GM19043 (cell line): Measurements from ENCODE around the gene COLGALT1.
"Not testable (repeated sequence)": the region's sequence is repeated elsewhere in the genome, so short reads cannot be mapped to it uniquely, and the experiment has no call there.

ENCODE experiments used
- ATAC-seq: cut with Tn5 transposase; IDR thresholded peaks from one replicate; pipeline ENCODE4 v1.9.1; 2021; ENCODE audit warnings: low read depth; ENCODE audit not compliant: unreplicated experiment

The COLGALT1 gene

GRCh38 chr19:17590866-17591265 lies 35.4 kb downstream of the COLGALT1 start:
- no peak for ATAC-seq

GRCh38 chr19:17594296-17594695 lies 38.8 kb downstream of the COLGALT1 start:
- ATAC-seq: not testable (repeated sequence)

- ATAC-seq: not testable (repeated sequence)
Measured at GRCh38 chr19:17598063-17598462, 42.6 kb downstream of the COLGALT1 start.

- no peak for ATAC-seq
Measured at GRCh38 chr19:17598953-17599352, 43.5 kb downstream of the COLGALT1 start.

- no peak for ATAC-seq
Measured at GRCh38 chr19:17599780-17600179, 44.3 kb downstream of the COLGALT1 start.

- ATAC-seq: no peak
Measured at GRCh38 chr19:17601683-17602082, 46.2 kb downstream of the COLGALT1 start.

- no peak for ATAC-seq
Measured at GRCh38 chr19:17602217-17602616, 46.8 kb downstream of the COLGALT1 start.

GRCh38 chr19:17602872-17603510 lies 47.5 kb downstream of the COLGALT1 start:
- no peak for ATAC-seq

- ATAC-seq: no peak
Measured at GRCh38 chr19:17604372-17605025, 49.0 kb downstream of the COLGALT1 start.

- no peak for ATAC-seq
Measured at GRCh38 chr19:17605117-17605516, 49.7 kb downstream of the COLGALT1 start.

- ATAC-seq: no peak
Measured at GRCh38 chr19:17605761-17606589, 50.5 kb downstream of the COLGALT1 start.

- no peak for ATAC-seq
Measured at GRCh38 chr19:17606590-17607185, 51.2 kb downstream of the COLGALT1 start.

GRCh38 chr19:17607936-17608335 lies 52.5 kb downstream of the COLGALT1 start:
- no peak for ATAC-seq

GRCh38 chr19:17610384-17610783 lies 54.9 kb downstream of the COLGALT1 start:
- ATAC-seq: no peak

- ATAC-seq: no peak
Measured at GRCh38 chr19:17611462-17612244, 56.2 kb downstream of the COLGALT1 start.

- ATAC-seq: no peak
Measured at GRCh38 chr19:17614476-17614875, 59.0 kb downstream of the COLGALT1 start.

GRCh38 chr19:17615889-17616685 lies 60.6 kb downstream of the COLGALT1 start:
- ATAC-seq: no peak

GRCh38 chr19:17616686-17616960 lies 61.2 kb downstream of the COLGALT1 start:
- ATAC-seq: no peak

- ATAC-seq: no peak
Measured at GRCh38 chr19:17616961-17617806, 61.7 kb downstream of the COLGALT1 start.
